ENCODE results near the gene RTN4RL2.

The RTN4RL2 gene

DNA sequence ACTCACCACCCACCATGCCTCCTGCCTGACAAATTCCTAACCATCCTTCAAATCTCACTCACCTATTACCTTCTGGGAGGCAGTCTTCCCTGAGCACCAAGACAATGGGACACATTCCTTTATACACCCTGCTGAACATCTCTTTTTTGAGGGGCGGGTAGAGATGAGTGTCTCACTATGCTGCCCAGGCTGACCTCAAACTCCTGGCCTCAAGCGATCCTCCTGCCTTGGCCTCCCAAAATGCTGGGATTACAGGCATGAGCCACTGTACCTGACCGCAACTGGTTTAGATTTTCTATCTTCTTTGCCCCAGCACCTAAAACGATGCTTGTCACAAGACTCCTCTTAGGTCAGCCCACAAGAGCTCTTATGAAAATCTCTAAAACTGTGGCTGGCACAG lies 63.1 kb downstream of the RTN4RL2 start:
- in situ Hi-C loops (cut with HindIII; ENCODE audit: low sequenced_read_pairs): no loop called here

Data from DLD1 (cell line).